ENCODE measurements around the gene SMCO1.
"Not testable (repeated sequence)": the region's sequence is repeated elsewhere in the genome, so short reads cannot be mapped to it uniquely, and the experiment has no call there.

Gene SMCO1

GRCh38 chr3:196513697-196514349, 1.3 kb downstream of the SMCO1 start:
- H3K27ac ChIP-seq = peak overlapping the region; percentile 25
- no peaks in the 10 kb centered on the region for H3K27me3 ChIP-seq (replicated peaks)
- no peak for TF ChIP-seq CTCF (IDR thresholded peaks at IDR 0.05; ENCODE audit: low read depth, low read length, missing control alignments)
- no peaks in the 10 kb centered on the region for H3K36me3 ChIP-seq (replicated peaks)
- in situ Hi-C loops (cut with HindIII; ENCODE audit: low pct_ligation_motif_present, low sequenced_read_pairs) = no loop called here
- no peak overlapping the region for H3K4me3 ChIP-seq (ENCODE audit: low read depth, low read length)
- DNase-seq = peak; percentile 60

GRCh38 chr3:196511646-196512425, 3.3 kb downstream of the SMCO1 start:
- H3K4me3 ChIP-seq (ENCODE audit: low read depth, low read length); H3K36me3 ChIP-seq (replicated peaks); in situ Hi-C loops (cut with HindIII; ENCODE audit: low pct_ligation_motif_present, low sequenced_read_pairs); H3K27me3 ChIP-seq (replicated peaks); DNase-seq; H3K27ac ChIP-seq: not testable (repeated sequence)

- H3K4me3 ChIP-seq (ENCODE audit: low read depth, low read length); H3K27me3 ChIP-seq (replicated peaks); H3K27ac ChIP-seq; H3K36me3 ChIP-seq (replicated peaks); in situ Hi-C loops (cut with HindIII; ENCODE audit: low pct_ligation_motif_present, low sequenced_read_pairs); DNase-seq: not testable (repeated sequence)
Measured at GRCh38 chr3:196511108-196511507, 4.0 kb downstream of the SMCO1 start.

GRCh38 chr3:196506687-196507086, 8.5 kb downstream of the SMCO1 start:
- in situ Hi-C loops (cut with HindIII; ENCODE audit: low pct_ligation_motif_present, low sequenced_read_pairs) = no loop called here
- Histone ChIP-seq H3K27me3 (replicated peaks) (no peaks in the 10 kb centered on the region), H3K4me3 (ENCODE audit: low read depth, low read length) (no peak overlapping the region), H3K36me3 (replicated peaks) (no peaks in the 10 kb centered on the region), H3K27ac (no peak overlapping the region)
- no peak for TF ChIP-seq CTCF (IDR thresholded peaks at IDR 0.05; ENCODE audit: low read depth, low read length, missing control alignments)
- no peak for DNase-seq

GRCh38 chr3:196504556-196504955, 10.6 kb downstream of the SMCO1 start:
- Histone ChIP-seq H3K27me3 (replicated peaks) (no peaks in the 10 kb centered on the region), H3K27ac (no peak overlapping the region), H3K36me3 (replicated peaks) (no peaks in the 10 kb centered on the region), H3K4me3 (ENCODE audit: low read depth, low read length) (no peak overlapping the region)
- TF ChIP-seq CTCF (IDR thresholded peaks at IDR 0.05; ENCODE audit: low read depth, low read length, missing control alignments) = no peak
- no peak for DNase-seq
- in situ Hi-C loops (cut with HindIII; ENCODE audit: low pct_ligation_motif_present, low sequenced_read_pairs) = no loop called here

GRCh38 chr3:196504077-196504398, 11.1 kb downstream of the SMCO1 start:
- in situ Hi-C loops (cut with HindIII; ENCODE audit: low pct_ligation_motif_present, low sequenced_read_pairs); H3K36me3 ChIP-seq (replicated peaks); H3K27me3 ChIP-seq (replicated peaks); DNase-seq: not testable (repeated sequence)
- Histone ChIP-seq H3K4me3 (ENCODE audit: low read depth, low read length) (peak overlapping the region; percentile 81), H3K27ac (peak overlapping the region; percentile 85)

- Histone ChIP-seq H3K27me3 (replicated peaks) (no peaks in the 10 kb centered on the region), H3K4me3 (ENCODE audit: low read depth, low read length) (peak within 1 kb of the TSS; percentile 81), H3K36me3 (replicated peaks) (no peaks in the 10 kb centered on the region), H3K27ac (peak within 1 kb of the TSS; percentile 85)
- TF ChIP-seq CTCF (IDR thresholded peaks at IDR 0.05; ENCODE audit: low read depth, low read length, missing control alignments) = no peak
- in situ Hi-C loops (cut with HindIII; ENCODE audit: low pct_ligation_motif_present, low sequenced_read_pairs) = no loop called here
- DNase-seq = peak; percentile 93
Measured at GRCh38 chr3:196503196-196504076, 11.7 kb downstream of the SMCO1 start, which contains the start of gene RNF168. RNF168 (minus strand) TSS chr3:196503768; CDS start chr3:196503173, 595 bp downstream.
